Adrenal gland (tissue), 12 donors: ENCODE results near the gene TOM1L1. TPM values are rescaled to one million over a fixed set of nuclear protein-coding genes. Genes with fewer than 3 reads are reported as not detected.

Experiments used
- DNase-seq, 7 donors: peaks; one replicate each; pipeline ENCODE4 v3.0.0-alpha.2; 2019 to 2020
- H3K27ac ChIP-seq, 5 donors: fragments of 200-600 bp; sonication (generic) in 4 of 5; 1 replicate in 3 of 5; 2 replicates in 2 of 5; pipeline versions ENCODE4 v1.5.1 to v1.8.0; 2016 to 2020; ENCODE audit warnings: mild to moderate bottlenecking in 1 of 5
- H3K27me3 ChIP-seq: fragments of 200-600 bp; 2 replicates; pipeline ENCODE4 v1.8.0; 2021
- H3K36me3 ChIP-seq, 2 donors: fragments of 200-600 bp; replicated peaks in 1 of 2; 1 replicate in 1 of 2; 2 replicates in 1 of 2; pipeline versions ENCODE4 v1.5.1 to v1.8.0; 2018 to 2022
- H3K4me1 ChIP-seq, 2 donors: fragments of 200-600 bp; replicated peaks in 1 of 2; 1 replicate in 1 of 2; 2 replicates in 1 of 2; pipeline versions ENCODE4 v1.5.1 to v1.8.0; 2018 to 2021
- H3K4me3 ChIP-seq, 4 donors: fragments of 200-600 bp; sonication (generic) in 3 of 4; one replicate each; pipeline ENCODE4 v1.5.1; 2016 to 2018
- H3K9me3 ChIP-seq, 3 donors: fragments of 200-600 bp; sonication (generic) in 1 of 3; replicated peaks in 1 of 3; 1 replicate in 2 of 3; 2 replicates in 1 of 3; pipeline versions ENCODE4 v1.5.1 to v1.8.0; 2016 to 2021
- POLR2A ChIP-seq, 2 donors: fragments of 450-650 bp; IDR thresholded peaks; one replicate each; pipeline ENCODE4 v1.6.1; 2017; ENCODE audit warnings: antibody characterized with exemption in 2 of 2, mild to moderate bottlenecking in 2 of 2, moderate library complexity in 1 of 2
- WGBS, 4 donors: extraction: QIAGEN DNeasy Blood & Tissue Kit in 2 of 4; methylation state at CpG; one replicate each; pipeline versions ENCODE4 v1.1.5 to v1.1.7; 2013 to 2017; 5-methylcytosine and 5-hydroxymethylcytosine counted together
- intact Hi-C, 2 donors: fragments of 100-400 bp; cut with DNase I; formaldehyde crosslinking; loops; one replicate each; pipeline versions ENCODE4 v1.14.1 to v1.15.0; 2022 to 2023
- polyA plus RNA-seq, 3 donors: library from polyadenylated mRNA; stranded (reverse); fragments of 200-250 nt in 2 of 3; fragments of 350-450 nt in 1 of 3; fragmentation: Illumina TruSeq in 1 of 3; extraction: RNeasy Lipid Tissue Mini Kit (QIAGEN cat#74804) in 1 of 3; gene quantifications; one replicate each; pipeline ENCODE4 v1.2.3, GENCODE V29; 2013 to 2014
- total RNA-seq, 9 donors: library from RNA; depleted of rRNA in 4 of 9; stranded (reverse); fragments of >200 nt in 4 of 9; fragments of 120-200 nt in 1 of 9; fragmentation: NEBNext Ultra II Directional in 1 of 9; extraction: Animal tissue kit (Norgen Biotek cat#: 25700) in 1 of 9; gene quantifications; one replicate each; pipeline versions ENCODE4 v1.1.0 to v1.2.4, GENCODE V29; 2013 to 2023
- TF ChIP-seq, protein P1 (sequence below), 6 experiments: fragments of 450-650 bp in 4 of 6; fragments of 200-600 bp in 2 of 6; sonication (generic) in 1 of 6; IDR thresholded peaks; 1 replicate in 5 of 6; 2 replicates in 1 of 6; pipeline versions ENCODE4 v1.5.1 to v1.8.0; 2016 to 2021; ENCODE audit warnings: antibody characterized with exemption in 6 of 6, mild to moderate bottlenecking in 2 of 6, moderate library complexity in 1 of 6
- donor health status: healthy with polysubstance abuse.
- donor health status: Bipolar disorder and iron deficiency.
- donor health status: DM: yes; HTN: yes; CAD: no.
- donor health status: DM: no; HTN: no; CAD: no.
- donor health status: DM: no; HTN: no; CAD: no.
- donor health status: DM: yes; HTN: yes; CAD: no.

The TOM1L1 gene
- total and polyA plus RNA-seq, 12 donors, result 8.1 to 44.0 (median 31.9) TPM

DNA sequence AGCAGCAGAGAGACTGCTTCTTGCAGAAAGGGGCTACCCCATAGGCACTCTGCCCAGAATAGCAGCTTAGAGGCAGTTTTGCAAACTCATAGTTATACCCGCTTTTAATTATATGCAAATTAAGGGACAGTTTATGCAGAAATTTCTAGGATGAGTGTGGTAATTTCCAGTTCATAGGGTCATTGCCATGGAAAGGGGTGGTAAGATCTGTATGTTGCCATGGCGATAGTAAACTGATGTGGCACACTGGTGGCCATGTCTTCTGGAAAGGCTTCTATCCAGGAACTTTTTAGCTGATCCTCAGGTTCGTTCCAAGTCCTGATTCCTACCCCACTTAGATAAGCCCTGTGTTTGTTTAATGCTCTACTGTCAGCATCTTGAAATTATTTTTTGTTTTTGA is 74.1 kb downstream of the TOM1L1 start:
- H3K4me1 ChIP-seq, result peaks cover under 1 to 3% of the 10 kb centered on the region in 2 donors
- H3K27me3 ChIP-seq, result no peaks in the 10 kb centered on the region
- H3K27ac ChIP-seq, result no peak overlapping the region
- intact Hi-C loops, result no loop called here
- no peaks in the 10 kb centered on the region for H3K9me3 ChIP-seq
- H3K4me3 ChIP-seq, result no peak overlapping the region
- 81 to 90% (median 87%) methylated on average over 2 to 3 of the region's 3 CpGs for WGBS, 4 donors
- H3K36me3 ChIP-seq, result no peaks in the 10 kb centered on the region
- no peak for DNase-seq
- TF ChIP-seq, protein P1, sequence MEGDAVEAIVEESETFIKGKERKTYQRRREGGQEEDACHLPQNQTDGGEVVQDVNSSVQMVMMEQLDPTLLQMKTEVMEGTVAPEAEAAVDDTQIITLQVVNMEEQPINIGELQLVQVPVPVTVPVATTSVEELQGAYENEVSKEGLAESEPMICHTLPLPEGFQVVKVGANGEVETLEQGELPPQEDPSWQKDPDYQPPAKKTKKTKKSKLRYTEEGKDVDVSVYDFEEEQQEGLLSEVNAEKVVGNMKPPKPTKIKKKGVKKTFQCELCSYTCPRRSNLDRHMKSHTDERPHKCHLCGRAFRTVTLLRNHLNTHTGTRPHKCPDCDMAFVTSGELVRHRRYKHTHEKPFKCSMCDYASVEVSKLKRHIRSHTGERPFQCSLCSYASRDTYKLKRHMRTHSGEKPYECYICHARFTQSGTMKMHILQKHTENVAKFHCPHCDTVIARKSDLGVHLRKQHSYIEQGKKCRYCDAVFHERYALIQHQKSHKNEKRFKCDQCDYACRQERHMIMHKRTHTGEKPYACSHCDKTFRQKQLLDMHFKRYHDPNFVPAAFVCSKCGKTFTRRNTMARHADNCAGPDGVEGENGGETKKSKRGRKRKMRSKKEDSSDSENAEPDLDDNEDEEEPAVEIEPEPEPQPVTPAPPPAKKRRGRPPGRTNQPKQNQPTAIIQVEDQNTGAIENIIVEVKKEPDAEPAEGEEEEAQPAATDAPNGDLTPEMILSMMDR (IDR thresholded peaks at IDR 0.05), result no peak
- no peak for TF ChIP-seq POLR2A (IDR thresholded peaks at IDR 0.05)

DNA sequence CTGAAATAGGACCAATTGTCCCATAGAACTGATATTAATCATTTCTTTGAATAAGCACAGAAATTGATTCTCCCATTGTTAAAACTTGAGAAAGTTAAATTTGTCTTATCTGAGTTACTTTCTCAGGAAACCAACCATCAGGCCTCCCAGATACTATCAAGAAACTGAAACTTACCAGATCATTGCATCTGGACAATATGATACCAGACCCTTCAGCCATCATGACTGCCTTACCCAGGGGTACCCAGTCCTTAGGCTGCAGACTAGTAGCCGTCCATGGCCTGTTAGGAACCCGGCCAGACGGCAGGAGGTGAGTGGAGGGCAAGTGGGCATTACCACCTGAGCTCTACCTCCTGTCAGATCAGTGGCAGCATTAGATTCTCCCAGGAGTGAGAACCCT is 75.7 kb downstream of the TOM1L1 start:
- Histone ChIP-seq H3K36me3 (no peaks in the 10 kb centered on the region), H3K4me3 (no peak overlapping the region), H3K27ac (no peak overlapping the region), H3K9me3 (peaks cover 0 to 6% (median 0%) of the 10 kb centered on the region in 3 donors), H3K4me1 (no peaks in the 10 kb centered on the region), H3K27me3 (no peaks in the 10 kb centered on the region)
- TF ChIP-seq, protein P1 (IDR thresholded peaks at IDR 0.05), result no peak
- TF ChIP-seq POLR2A (IDR thresholded peaks at IDR 0.05), result no peak
- 89 to 100% (median 95%) methylated on average over 3 of the region's 3 CpGs for WGBS, 4 donors
- no peak for DNase-seq
- intact Hi-C loops, result no loop called here

DNA sequence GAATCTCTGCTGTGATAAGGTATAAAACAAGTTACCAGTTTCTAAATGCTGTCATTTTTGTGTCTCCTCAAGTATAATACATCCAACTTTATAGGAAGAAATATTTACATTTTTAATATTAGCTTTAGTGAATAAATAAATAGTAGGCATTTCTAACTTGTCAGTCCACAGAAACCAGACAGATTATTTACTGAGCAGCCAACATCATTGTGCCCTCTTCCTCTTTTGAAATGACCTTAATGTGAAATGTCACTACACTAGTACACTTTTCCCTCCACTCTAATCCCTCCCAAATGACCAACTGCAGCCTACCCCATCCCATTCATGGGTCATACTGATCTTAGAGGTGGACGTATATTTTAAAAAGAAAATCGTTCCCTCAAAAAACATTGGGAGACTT is 77.1 kb downstream of the TOM1L1 start:
- Histone ChIP-seq H3K4me3 (no peak overlapping the region), H3K27ac (no peak overlapping the region), H3K27me3 (no peaks in the 10 kb centered on the region), H3K36me3 (no peaks in the 10 kb centered on the region), H3K9me3 (peaks cover 0 to 6% (median 0%) of the 10 kb centered on the region in 3 donors), H3K4me1 (peaks cover 0 to 2% of the 10 kb centered on the region in 2 donors)
- TF ChIP-seq, protein P1 (IDR thresholded peaks at IDR 0.05), result no peak
- TF ChIP-seq POLR2A (IDR thresholded peaks at IDR 0.05), result no peak
- DNase-seq, result no peak
- WGBS, 4 donors, result 85 to 96% (median 93%) methylated on average over 2 of the region's 2 CpGs
- intact Hi-C loops, result no loop called here

DNA sequence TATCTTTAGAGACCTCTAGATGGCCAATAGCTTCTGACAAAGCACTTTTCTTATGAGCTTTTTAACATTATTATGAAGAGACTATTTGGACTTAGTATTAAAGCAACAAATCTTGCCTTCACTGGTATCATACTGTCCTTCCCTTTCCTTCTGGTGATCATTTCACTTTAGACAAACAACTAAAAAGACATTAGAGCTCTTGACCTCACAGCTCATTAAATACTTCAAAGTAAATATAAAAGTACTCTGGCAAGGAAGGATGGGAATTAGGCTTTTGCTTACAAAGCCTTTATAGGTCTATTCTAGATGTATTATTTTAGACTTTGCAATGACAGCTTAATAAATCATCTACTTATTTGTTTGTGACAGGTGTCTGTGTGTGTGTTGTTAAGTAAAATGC is 79.0 kb downstream of the TOM1L1 start:
- no peak overlapping the region for H3K27ac ChIP-seq
- TF ChIP-seq POLR2A (IDR thresholded peaks at IDR 0.05), result no peak
- TF ChIP-seq, protein P1 (IDR thresholded peaks at IDR 0.05), result no peak
- H3K36me3 ChIP-seq, result no peaks in the 10 kb centered on the region
- peaks cover 0 to 6% (median 0%) of the 10 kb centered on the region in 3 donors for H3K9me3 ChIP-seq
- no peaks in the 10 kb centered on the region for H3K27me3 ChIP-seq
- intact Hi-C loops, result no loop called here
- H3K4me1 ChIP-seq, result peaks cover 0 to 4% of the 10 kb centered on the region in 2 donors
- no peak overlapping the region for H3K4me3 ChIP-seq
- no peak for DNase-seq
